SK-N-SH (cell line): ENCODE results near the gene CPTP. TPM values are rescaled to one million over a fixed set of nuclear protein-coding genes. Genes with fewer than 3 reads are reported as not detected.
A peak's percentile ranks its signal among the peaks of the same experiment; 100 is the strongest.

Experiments used
- CTCF ChIA-PET: fragments of 300-600, 350-600 bp; formaldehyde crosslinking; extraction: SDS; loops from one replicate; lab custom pipeline; 2021; lab: Yijun Ruan, JAX
- POLR2A ChIA-PET: fragments of 350-600 bp; sonication (Branson Sonifier 250); formaldehyde crosslinking; extraction: SDS; loops from one replicate; lab custom pipeline; 2020; ENCODE audit warnings: antibody characterized with exemption, inconsistent platforms; lab: Yijun Ruan, JAX
- DNase-seq: peaks from one replicate; pipeline ENCODE4 v3.0.0; 2012
- H2AFZ ChIP-seq: fragments of 200-600 bp; sonication (generic); 2 replicates; pipeline ENCODE4 v1.8.1; 2016; ENCODE audit warnings: antibody characterized with exemption, mild to moderate bottlenecking, low read depth
- H3F3A ChIP-seq: fragments of 200-600 bp; sonication (generic); replicated peaks from 2 replicates; pipeline ENCODE3; 2016; ENCODE audit warnings: antibody characterized with exemption, mild to moderate bottlenecking; ENCODE audit not compliant: insufficient read depth
- H3K27ac ChIP-seq, 2 experiments: fragments of 200-500 bp in 1 of 2; fragments of 200-600 bp in 1 of 2; sonication (Bioruptor generic) in 1 of 2; sonication (generic), shearing (Covaris generic) in 1 of 2; 2 replicates each; pipeline versions ENCODE4 v1.5.1 to v1.6.1; 2014 to 2016; ENCODE audit warnings: low read depth in 2 of 2, inconsistent platforms in 1 of 2, low read length in 1 of 2, mild to moderate bottlenecking in 1 of 2, mixed read lengths in 1 of 2
- H3K27me3 ChIP-seq: fragments of 200-600 bp; sonication (generic), shearing (Covaris generic); 2 replicates; pipeline ENCODE4 v1.6.1; 2016; ENCODE audit warnings: mixed run types; ENCODE audit not compliant: insufficient read depth
- H3K36me3 ChIP-seq, 2 experiments: fragments of 200-500 bp in 1 of 2; fragments of 200-600 bp in 1 of 2; sonication (Bioruptor generic) in 1 of 2; sonication (generic) in 1 of 2; replicated peaks in 1 of 2; 2 replicates each; pipeline versions ENCODE3 to v1.5.1; 2014 to 2016; ENCODE audit warnings: low read length in 1 of 2, mild to moderate bottlenecking in 1 of 2; ENCODE audit not compliant: insufficient read depth in 2 of 2, control insufficient read depth in 1 of 2
- H3K4me1 ChIP-seq, 2 experiments: fragments of 200-500 bp in 1 of 2; fragments of 200-600 bp in 1 of 2; sonication (Bioruptor generic) in 1 of 2; sonication (generic), shearing (Covaris generic) in 1 of 2; 2 replicates each; pipeline versions ENCODE4 v1.5.1 to v1.6.1; 2014 to 2016; ENCODE audit warnings: low read depth in 1 of 2, low read length in 1 of 2, mixed run types in 1 of 2; ENCODE audit not compliant: insufficient read depth in 2 of 2, control insufficient read depth in 1 of 2
- H3K4me2 ChIP-seq: fragments of 200-600 bp; sonication (generic), shearing (Covaris generic); 2 replicates; pipeline ENCODE4 v1.6.1; 2017; ENCODE audit warnings: mixed run types
- H3K4me3 ChIP-seq, 2 experiments: fragments of 200-500 bp in 1 of 2; fragments of 200-600 bp in 1 of 2; sonication (Bioruptor generic) in 1 of 2; sonication (generic), shearing (Covaris generic) in 1 of 2; 2 replicates each; pipeline versions ENCODE4 v1.5.1 to v1.8.1; 2014 to 2016; ENCODE audit warnings: low read depth in 2 of 2, inconsistent platforms in 1 of 2, low read length in 1 of 2, mild to moderate bottlenecking in 1 of 2, mixed read lengths in 1 of 2, moderate library complexity in 1 of 2
- H3K79me2 ChIP-seq: fragments of 200-600 bp; sonication (generic); 2 replicates; pipeline ENCODE4 v1.8.1; 2017; ENCODE audit warnings: mild to moderate bottlenecking; ENCODE audit not compliant: insufficient read depth
- H3K9ac ChIP-seq: fragments of 200-600 bp; sonication (generic); 2 replicates; pipeline ENCODE4 v1.6.1; 2017; ENCODE audit warnings: mixed run types
- H3K9me2 ChIP-seq: fragments of 200-600 bp; sonication (generic); 2 replicates; pipeline ENCODE4 v1.6.1; 2017; ENCODE audit warnings: mixed run types
- H3K9me3 ChIP-seq: fragments of 200-600 bp; sonication (generic); 2 replicates; pipeline ENCODE4 v1.6.1; 2017; ENCODE audit warnings: mixed run types, mild to moderate bottlenecking, moderate library complexity
- H4K20me1 ChIP-seq: fragments of 200-600 bp; sonication (generic); 2 replicates; pipeline ENCODE4 v1.6.1; 2017; ENCODE audit warnings: mild to moderate bottlenecking, mixed run types; ENCODE audit not compliant: insufficient read depth
- ELF1 ChIP-seq: IDR thresholded peaks from 2 replicates; pipeline ENCODE4 v1.4.0; 2012
- EZH2phosphoT487 ChIP-seq: fragments of 200-600 bp; sonication (generic); IDR thresholded peaks from 2 replicates; pipeline ENCODE4 v1.6.1; 2017; ENCODE audit warnings: low read depth, mixed run types, mild to moderate bottlenecking, antibody characterized with exemption, moderate library complexity, borderline replicate concordance
- FOSL2 ChIP-seq: IDR thresholded peaks from 2 replicates; pipeline ENCODE4 v1.4.0; 2012; ENCODE audit warnings: low read depth, mild to moderate bottlenecking, moderate library complexity, borderline replicate concordance
- FOXM1 ChIP-seq: IDR thresholded peaks from 2 replicates; pipeline ENCODE4 v1.4.0; 2012; ENCODE audit warnings: low read depth, mild to moderate bottlenecking
- GATA2 ChIP-seq: sonication (generic); formaldehyde crosslinking; IDR thresholded peaks from 2 replicates; pipeline ENCODE4 v1.5.0; 2020; ENCODE audit warnings: mild to moderate bottlenecking, missing genetic modification reagents
- NFIC ChIP-seq: IDR thresholded peaks from 2 replicates; pipeline ENCODE4 v1.4.0; 2012; ENCODE audit warnings: borderline replicate concordance
- POLR2AphosphoS5 ChIP-seq: IDR thresholded peaks from 2 replicates; pipeline ENCODE4 v1.6.1; 2012; ENCODE audit warnings: low read depth, low read length
- RCOR1 ChIP-seq: fragments of 150-350 bp; IDR thresholded peaks from 2 replicates; pipeline ENCODE4 v1.6.1; 2017; ENCODE audit warnings: antibody characterized with exemption, low read length
- SMC3 ChIP-seq: IDR thresholded peaks from 2 replicates; pipeline ENCODE4 v1.6.1; 2012; ENCODE audit warnings: low read depth, low read length, improper control_type of control experiment
- TAF1 ChIP-seq: IDR thresholded peaks from 2 replicates; pipeline ENCODE4 v1.6.1; 2012; ENCODE audit warnings: low read depth, mild to moderate bottlenecking, low read length, moderate library complexity, borderline replicate concordance
- TEAD4 ChIP-seq: IDR thresholded peaks from 2 replicates; pipeline ENCODE4 v1.4.0; 2012; ENCODE audit warnings: mild to moderate bottlenecking, borderline replicate concordance; ENCODE audit not compliant: insufficient read depth
- YY1 ChIP-seq: IDR thresholded peaks from 2 replicates; pipeline ENCODE4 v1.4.0; 2012; ENCODE audit warnings: low read depth, mild to moderate bottlenecking
- WGBS: methylation state at CpG from one replicate; pipeline ENCODE4 v1.1.6; 2017; ENCODE audit warnings: low lambda C conversion rate; 5-methylcytosine and 5-hydroxymethylcytosine counted together
- polyA plus RNA-seq, 3 experiments: library from polyadenylated mRNA; depleted of rRNA; stranded (reverse); fragments of >200 nt; gene quantifications; 2 replicates each; pipeline ENCODE4 v1.2.3, GENCODE V29; 2012
- TF ChIP-seq, protein P1 (sequence below): IDR thresholded peaks from 2 replicates; pipeline ENCODE4 v1.6.1; 2012; ENCODE audit warnings: mild to moderate bottlenecking, low read depth, low read length, moderate library complexity
- TF ChIP-seq, protein P2 (sequence below): IDR thresholded peaks from 2 replicates; pipeline ENCODE4 v1.4.0; 2012; ENCODE audit warnings: low read depth

CPTP gene
- polyA plus RNA-seq, 1 of the 3 experiments (the other 2 are of a cell fraction): 13.4 TPM

DNA sequence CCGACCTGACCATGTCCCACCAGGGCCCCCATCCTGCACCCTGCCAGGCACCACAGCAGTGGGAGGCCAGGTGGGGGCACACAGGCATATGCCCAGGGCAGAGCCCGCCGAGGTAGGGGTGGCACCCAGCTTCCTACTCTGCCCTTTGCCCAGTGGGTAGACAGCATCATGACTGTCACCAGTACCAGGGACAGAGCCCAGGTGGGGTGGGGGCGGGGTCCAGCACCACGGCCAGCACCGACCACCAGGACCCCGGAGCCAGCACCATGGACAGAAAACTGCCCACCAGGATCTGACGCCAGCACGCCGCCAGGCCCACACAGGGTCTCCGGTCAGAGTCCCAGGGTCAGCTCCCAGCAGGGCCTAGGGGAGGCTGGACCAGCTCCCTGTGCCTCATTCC lies 10.2 kb downstream of the CPTP start:
- Histone ChIP-seq H3K4me3 (no peak overlapping the region), H3K27me3 (no peaks in the 10 kb centered on the region), H3K9ac (no peak overlapping the region), H3K36me3 (peaks cover 0 to 17% of the 10 kb centered on the region in 2 experiments), H3K9me3 (no peaks in the 10 kb centered on the region), H3F3A (no peaks in the 10 kb centered on the region), H3K4me2 (no peak overlapping the region), H3K4me1 (peaks cover 0 to 15% of the 10 kb centered on the region in 2 experiments; a peak in 1 of 4 replicates), H2AFZ (no peak overlapping the region), H4K20me1 (no peaks in the 10 kb centered on the region), H3K9me2 (no peaks in the 10 kb centered on the region), H3K27ac (no peak overlapping the region), H3K79me2 (no peaks in the 10 kb centered on the region)
- ChIA-PET CTCF (interaction anchor here (1.5 to 3.6 kb wide), 2 partner anchors 9 to 30 kb away, joined by 3 to 16 read pairs; no protein-coding TSS in a partner anchor), POLR2A (no interaction called here)
- TF ChIP-seq FOXM1: no peak
- no peak for TF ChIP-seq TAF1
- TF ChIP-seq, protein P1, sequence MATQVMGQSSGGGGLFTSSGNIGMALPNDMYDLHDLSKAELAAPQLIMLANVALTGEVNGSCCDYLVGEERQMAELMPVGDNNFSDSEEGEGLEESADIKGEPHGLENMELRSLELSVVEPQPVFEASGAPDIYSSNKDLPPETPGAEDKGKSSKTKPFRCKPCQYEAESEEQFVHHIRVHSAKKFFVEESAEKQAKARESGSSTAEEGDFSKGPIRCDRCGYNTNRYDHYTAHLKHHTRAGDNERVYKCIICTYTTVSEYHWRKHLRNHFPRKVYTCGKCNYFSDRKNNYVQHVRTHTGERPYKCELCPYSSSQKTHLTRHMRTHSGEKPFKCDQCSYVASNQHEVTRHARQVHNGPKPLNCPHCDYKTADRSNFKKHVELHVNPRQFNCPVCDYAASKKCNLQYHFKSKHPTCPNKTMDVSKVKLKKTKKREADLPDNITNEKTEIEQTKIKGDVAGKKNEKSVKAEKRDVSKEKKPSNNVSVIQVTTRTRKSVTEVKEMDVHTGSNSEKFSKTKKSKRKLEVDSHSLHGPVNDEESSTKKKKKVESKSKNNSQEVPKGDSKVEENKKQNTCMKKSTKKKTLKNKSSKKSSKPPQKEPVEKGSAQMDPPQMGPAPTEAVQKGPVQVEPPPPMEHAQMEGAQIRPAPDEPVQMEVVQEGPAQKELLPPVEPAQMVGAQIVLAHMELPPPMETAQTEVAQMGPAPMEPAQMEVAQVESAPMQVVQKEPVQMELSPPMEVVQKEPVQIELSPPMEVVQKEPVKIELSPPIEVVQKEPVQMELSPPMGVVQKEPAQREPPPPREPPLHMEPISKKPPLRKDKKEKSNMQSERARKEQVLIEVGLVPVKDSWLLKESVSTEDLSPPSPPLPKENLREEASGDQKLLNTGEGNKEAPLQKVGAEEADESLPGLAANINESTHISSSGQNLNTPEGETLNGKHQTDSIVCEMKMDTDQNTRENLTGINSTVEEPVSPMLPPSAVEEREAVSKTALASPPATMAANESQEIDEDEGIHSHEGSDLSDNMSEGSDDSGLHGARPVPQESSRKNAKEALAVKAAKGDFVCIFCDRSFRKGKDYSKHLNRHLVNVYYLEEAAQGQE: peak; percentile 94
- DNase-seq: no peak
- WGBS: 98% methylated on average over 8 of the region's 11 CpGs

DNA sequence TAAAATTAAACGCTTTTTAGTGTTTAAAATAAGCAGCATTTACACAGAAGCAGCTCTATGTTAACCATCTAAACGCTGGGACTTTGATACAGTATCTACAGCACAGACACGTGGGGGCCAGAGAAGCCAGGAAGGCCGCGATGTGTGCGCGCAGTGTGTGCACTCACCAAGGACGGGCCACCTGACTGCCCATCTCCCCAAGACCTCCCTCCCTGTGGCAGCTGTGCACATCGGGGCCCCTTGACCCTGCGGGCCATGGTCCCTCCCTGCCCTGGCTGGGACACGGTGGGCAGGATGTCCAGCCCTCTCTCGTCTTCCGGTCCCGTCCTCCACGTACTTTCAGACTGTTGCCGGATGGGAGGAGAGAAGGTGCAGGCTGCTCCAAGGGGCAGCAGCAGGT lies 10.7 kb downstream of the CPTP start:
- H4K20me1 ChIP-seq: no peaks in the 10 kb centered on the region; the same call in 1 of the 2 replicates
- DNase-seq: no peak
- ChIA-PET CTCF (interaction anchor here (1.5 to 3.6 kb wide), 3 partner anchors 9 to 30 kb away, joined by 3 to 16 read pairs (median 8); no protein-coding TSS in a partner anchor), POLR2A (no interaction called here)
- no peak overlapping the region for H2AFZ ChIP-seq
- H3K27ac ChIP-seq: no peak overlapping the region
- no peak overlapping the region for H3K4me2 ChIP-seq
- WGBS: 91% methylated on average over 13 of the region's 16 CpGs
- H3F3A ChIP-seq: no peaks in the 10 kb centered on the region
- no peak overlapping the region for H3K4me3 ChIP-seq
- no peaks in the 10 kb centered on the region for H3K27me3 ChIP-seq
- TF ChIP-seq POLR2AphosphoS5 (no peak), EZH2phosphoT487 (no peak), NFIC (no peak), SMC3 (no peak), FOSL2 (no peak), TEAD4 (no peak), YY1 (no peak), FOXM1 (no peak), RCOR1 (no peak), ELF1 (no peak), GATA2 (CRISPR knock-in tag) (no peak), TAF1 (no peak)
- TF ChIP-seq, protein P2, sequence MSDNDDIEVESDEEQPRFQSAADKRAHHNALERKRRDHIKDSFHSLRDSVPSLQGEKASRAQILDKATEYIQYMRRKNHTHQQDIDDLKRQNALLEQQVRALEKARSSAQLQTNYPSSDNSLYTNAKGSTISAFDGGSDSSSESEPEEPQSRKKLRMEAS: no peak
- TF ChIP-seq, protein P1: no peak
- H3K4me1 ChIP-seq: peaks cover 0 to 10% of the 10 kb centered on the region in 2 experiments; a peak in 1 of 4 replicates
- H3K9me3 ChIP-seq: no peaks in the 10 kb centered on the region
- H3K36me3 ChIP-seq: peaks cover 0 to 20% of the 10 kb centered on the region in 2 experiments
- no peaks in the 10 kb centered on the region for H3K9me2 ChIP-seq
- H3K79me2 ChIP-seq: no peaks in the 10 kb centered on the region
- no peak overlapping the region for H3K9ac ChIP-seq
